SK-N-SH (cell line): Measurements from ENCODE around the gene SRRT. TPM values are rescaled to one million over a fixed set of nuclear protein-coding genes. Genes with fewer than 3 reads are reported as not detected.

Source experiments
- CTCF ChIA-PET: fragments of 300-600, 350-600 bp; formaldehyde crosslinking; extraction: SDS; loops from one replicate; lab custom pipeline; 2021; lab: Yijun Ruan, JAX
- POLR2A ChIA-PET: fragments of 350-600 bp; sonication (Branson Sonifier 250); formaldehyde crosslinking; extraction: SDS; loops from one replicate; lab custom pipeline; 2020; ENCODE audit warnings: antibody characterized with exemption, inconsistent platforms; lab: Yijun Ruan, JAX
- DNase-seq: peaks from one replicate; pipeline ENCODE4 v3.0.0; 2012
- H2AFZ ChIP-seq: fragments of 200-600 bp; sonication (generic); 2 replicates; pipeline ENCODE4 v1.8.1; 2016; ENCODE audit warnings: antibody characterized with exemption, mild to moderate bottlenecking, low read depth
- H3F3A ChIP-seq: fragments of 200-600 bp; sonication (generic); replicated peaks from 2 replicates; pipeline ENCODE3; 2016; ENCODE audit warnings: antibody characterized with exemption, mild to moderate bottlenecking; ENCODE audit not compliant: insufficient read depth
- H3K27ac ChIP-seq, 2 experiments: fragments of 200-500 bp in 1 of 2; fragments of 200-600 bp in 1 of 2; sonication (Bioruptor generic) in 1 of 2; sonication (generic), shearing (Covaris generic) in 1 of 2; 2 replicates each; pipeline versions ENCODE4 v1.5.1 to v1.6.1; 2014 to 2016; ENCODE audit warnings: low read depth in 2 of 2, inconsistent platforms in 1 of 2, low read length in 1 of 2, mild to moderate bottlenecking in 1 of 2, mixed read lengths in 1 of 2
- H3K27me3 ChIP-seq: fragments of 200-600 bp; sonication (generic), shearing (Covaris generic); 2 replicates; pipeline ENCODE4 v1.6.1; 2016; ENCODE audit warnings: mixed run types; ENCODE audit not compliant: insufficient read depth
- H3K36me3 ChIP-seq, 2 experiments: fragments of 200-500 bp in 1 of 2; fragments of 200-600 bp in 1 of 2; sonication (Bioruptor generic) in 1 of 2; sonication (generic) in 1 of 2; replicated peaks in 1 of 2; 2 replicates each; pipeline versions ENCODE3 to v1.5.1; 2014 to 2016; ENCODE audit warnings: low read length in 1 of 2, mild to moderate bottlenecking in 1 of 2; ENCODE audit not compliant: insufficient read depth in 2 of 2, control insufficient read depth in 1 of 2
- H3K4me1 ChIP-seq, 2 experiments: fragments of 200-500 bp in 1 of 2; fragments of 200-600 bp in 1 of 2; sonication (Bioruptor generic) in 1 of 2; sonication (generic), shearing (Covaris generic) in 1 of 2; 2 replicates each; pipeline versions ENCODE4 v1.5.1 to v1.6.1; 2014 to 2016; ENCODE audit warnings: low read depth in 1 of 2, low read length in 1 of 2, mixed run types in 1 of 2; ENCODE audit not compliant: insufficient read depth in 2 of 2, control insufficient read depth in 1 of 2
- H3K4me2 ChIP-seq: fragments of 200-600 bp; sonication (generic), shearing (Covaris generic); 2 replicates; pipeline ENCODE4 v1.6.1; 2017; ENCODE audit warnings: mixed run types
- H3K4me3 ChIP-seq, 2 experiments: fragments of 200-500 bp in 1 of 2; fragments of 200-600 bp in 1 of 2; sonication (Bioruptor generic) in 1 of 2; sonication (generic), shearing (Covaris generic) in 1 of 2; 2 replicates each; pipeline versions ENCODE4 v1.5.1 to v1.8.1; 2014 to 2016; ENCODE audit warnings: low read depth in 2 of 2, inconsistent platforms in 1 of 2, low read length in 1 of 2, mild to moderate bottlenecking in 1 of 2, mixed read lengths in 1 of 2, moderate library complexity in 1 of 2
- H3K79me2 ChIP-seq: fragments of 200-600 bp; sonication (generic); 2 replicates; pipeline ENCODE4 v1.8.1; 2017; ENCODE audit warnings: mild to moderate bottlenecking; ENCODE audit not compliant: insufficient read depth
- H3K9ac ChIP-seq: fragments of 200-600 bp; sonication (generic); 2 replicates; pipeline ENCODE4 v1.6.1; 2017; ENCODE audit warnings: mixed run types
- H3K9me2 ChIP-seq: fragments of 200-600 bp; sonication (generic); 2 replicates; pipeline ENCODE4 v1.6.1; 2017; ENCODE audit warnings: mixed run types
- H3K9me3 ChIP-seq: fragments of 200-600 bp; sonication (generic); 2 replicates; pipeline ENCODE4 v1.6.1; 2017; ENCODE audit warnings: mixed run types, mild to moderate bottlenecking, moderate library complexity
- H4K20me1 ChIP-seq: fragments of 200-600 bp; sonication (generic); 2 replicates; pipeline ENCODE4 v1.6.1; 2017; ENCODE audit warnings: mild to moderate bottlenecking, mixed run types; ENCODE audit not compliant: insufficient read depth
- ELF1 ChIP-seq: IDR thresholded peaks from 2 replicates; pipeline ENCODE4 v1.4.0; 2012
- EP300 ChIP-seq, 2 experiments: IDR thresholded peaks; 2 replicates each; pipeline versions ENCODE4 v1.4.0 to v1.6.1; 2012; ENCODE audit warnings: borderline replicate concordance in 1 of 2, low read depth in 1 of 2, low read length in 1 of 2
- GABPA ChIP-seq: IDR thresholded peaks from 2 replicates; pipeline ENCODE4 v1.4.0; 2012; ENCODE audit warnings: low read depth, mild to moderate bottlenecking
- GATA2 ChIP-seq: sonication (generic); formaldehyde crosslinking; IDR thresholded peaks from 2 replicates; pipeline ENCODE4 v1.5.0; 2020; ENCODE audit warnings: mild to moderate bottlenecking, missing genetic modification reagents
- IRF3 ChIP-seq: fragments of 150-350 bp; IDR thresholded peaks from 2 replicates; pipeline ENCODE4 v1.6.1; 2016; ENCODE audit warnings: mild to moderate bottlenecking, low read depth, low read length
- JUND ChIP-seq: IDR thresholded peaks from 2 replicates; pipeline ENCODE4 v1.4.0; 2012
- NRF1 ChIP-seq: IDR thresholded peaks from 2 replicates; pipeline ENCODE4 v1.6.1; 2012; ENCODE audit warnings: low read depth, mild to moderate bottlenecking, low read length
- PBX3 ChIP-seq: IDR thresholded peaks from 2 replicates; pipeline ENCODE4; 2012
- REST ChIP-seq: IDR thresholded peaks from 2 replicates; pipeline ENCODE4 v1.6.1; 2012; ENCODE audit warnings: mild to moderate bottlenecking, low read depth, low read length, moderate library complexity
- RFX5 ChIP-seq: IDR thresholded peaks from 2 replicates; pipeline ENCODE4 v1.6.1; 2012; ENCODE audit warnings: mild to moderate bottlenecking, improper control_type of control experiment, low read length
- RXRA ChIP-seq: IDR thresholded peaks from 2 replicates; pipeline ENCODE4 v1.4.0; 2012; ENCODE audit warnings: low read depth, mild to moderate bottlenecking, borderline replicate concordance
- SIN3A ChIP-seq: IDR thresholded peaks from 2 replicates; pipeline ENCODE4 v1.6.1; 2012; ENCODE audit warnings: low read depth, mild to moderate bottlenecking, low read length, moderate library complexity, borderline replicate concordance
- SMC3 ChIP-seq: IDR thresholded peaks from 2 replicates; pipeline ENCODE4 v1.6.1; 2012; ENCODE audit warnings: low read depth, low read length, improper control_type of control experiment
- USF1 ChIP-seq: IDR thresholded peaks from 2 replicates; pipeline ENCODE4 v1.4.0; 2012; ENCODE audit warnings: low read depth, borderline replicate concordance
- WGBS: methylation state at CpG from one replicate; pipeline ENCODE4 v1.1.6; 2017; ENCODE audit warnings: low lambda C conversion rate; 5-methylcytosine and 5-hydroxymethylcytosine counted together
- polyA plus RNA-seq, 3 experiments: library from polyadenylated mRNA; depleted of rRNA; stranded (reverse); fragments of >200 nt; gene quantifications; 2 replicates each; pipeline ENCODE4 v1.2.3, GENCODE V29; 2012

SRRT gene
- polyA plus RNA-seq, 1 of the 3 experiments (the other 2 are of a cell fraction) = 92.7 TPM

GRCh38 chr7:100827330-100828226, 47.3 kb upstream of the SRRT start, which contains the start of gene EPHB4 (continued):
- peak; percentile 52 for TF ChIP-seq SMC3
- TF ChIP-seq ELF1 = no peak
- no peak for TF ChIP-seq USF1
- no peak for TF ChIP-seq JUND
- no peak for TF ChIP-seq RFX5

- Histone ChIP-seq H3F3A (peaks cover 5% of the 10 kb centered on the region), H3K9me2 (no peaks in the 10 kb centered on the region), H3K79me2 (peaks cover 28% of the 10 kb centered on the region), H3K27me3 (no peaks in the 10 kb centered on the region), H3K27ac (no peak overlapping the region), H4K20me1 (peaks cover 19% of the 10 kb centered on the region), H3K9me3 (no peaks in the 10 kb centered on the region), H3K4me2 (0 out of 2 replicates have a peak overlapping the region, but pooled peaks have one; percentile 95), H3K4me3 (no peak overlapping the region), H3K9ac (no peak overlapping the region), H3K4me1 (peaks cover 6 to 22% of the 10 kb centered on the region in 2 experiments; a peak in 2 of 4 replicates), H2AFZ (no peak overlapping the region), H3K36me3 (no peaks in the 10 kb centered on the region)
- TF ChIP-seq ELF1 = no peak
- no peak for TF ChIP-seq PBX3
- no peak for TF ChIP-seq JUND
- TF ChIP-seq RXRA = no peak
- TF ChIP-seq SIN3A = no peak
- TF ChIP-seq IRF3 = no peak
- TF ChIP-seq GATA2 (CRISPR knock-in tag) = no peak
- no peak for TF ChIP-seq REST
- no peak for TF ChIP-seq USF1
- no peak for TF ChIP-seq EP300 (IDR thresholded peaks at IDR 0.05; ENCODE audit: borderline replicate concordance in 1 of 2, low read depth in 1 of 2, low read length in 1 of 2)
- no peak for TF ChIP-seq NRF1
- TF ChIP-seq GABPA = no peak
- POLR2A ChIA-PET = interaction anchor here (0.6 to 1.8 kb wide), 4 partner anchors 63 to 243 kb away, joined by 3 to 8 read pairs (median 4); partner anchors contain the start of genes FBXO24, LRCH4 and POP7
- WGBS = 85% methylated on average over 19 of the region's 20 CpGs
- peak; percentile 36 for DNase-seq
- CTCF ChIA-PET = interaction anchor here (1.3 to 17.1 kb wide), 8 partner anchors 13 to 128 kb away, joined by 3 to 220 read pairs (median 12); partner anchors contain the start of gene SLC12A9
Measured at GRCh38 chr7:100829150-100829716, 45.7 kb upstream of the SRRT start.
